Transverse colon (tissue), 4 donors: Measurements from ENCODE around the gene DISC1.

ENCODE experiments used
- CTCF ChIP-seq, 5 experiments: fragments of 200-600 bp in 3 of 5; fragments of 450-650 bp in 2 of 5; sonication (generic) in 3 of 5; IDR thresholded peaks; 1 replicate in 2 of 5; 2 replicates in 3 of 5; pipeline ENCODE4 v1.5.1; 2016 to 2017; ENCODE audit warnings: antibody characterized with exemption in 5 of 5, inconsistent platforms in 3 of 5, mild to moderate bottlenecking in 2 of 5, moderate library complexity in 1 of 5
- EP300 ChIP-seq: sonication (generic); formaldehyde crosslinking; IDR thresholded peaks from one replicate; pipeline ENCODE4 v1.6.1; 2017; ENCODE audit warnings: antibody characterized with exemption, low read depth
- POLR2A ChIP-seq: fragments of 450-650 bp; IDR thresholded peaks from one replicate; pipeline ENCODE4 v1.6.1; 2016; ENCODE audit warnings: antibody characterized with exemption, mild to moderate bottlenecking, moderate library complexity
- POLR2AphosphoS5 ChIP-seq, 3 donors: sonication (generic); formaldehyde crosslinking; IDR thresholded peaks; one replicate each; pipeline ENCODE4 v1.6.1; 2016; ENCODE audit warnings: antibody characterized with exemption in 3 of 3

GRCh38 chr1:231720652-231721325 is 94.2 kb downstream of the DISC1 start:
- no peak for TF ChIP-seq POLR2AphosphoS5 (IDR thresholded peaks at IDR 0.05)
- no peak for TF ChIP-seq CTCF (IDR thresholded peaks at IDR 0.05)
- no peak for TF ChIP-seq POLR2A
- no peak for TF ChIP-seq EP300
